Measurements from ENCODE around the gene NEK3.
"Not testable (repeated sequence)": the region's sequence is repeated elsewhere in the genome, so short reads cannot be mapped to it uniquely, and the experiment has no call there.

- not testable (repeated sequence) for TF ChIP-seq CTCF (conservative IDR thresholded peaks at IDR 0.05; ENCODE audit: low read length); EZH2phosphoT487 (IDR thresholded peaks at IDR 0.05; ENCODE audit: borderline replicate concordance, low read depth, low read length)
Observed at GRCh38 chr13:52163878-52164277, 4.5 kb upstream of the NEK3 start.
